Endometrial microvascular endothelial cells (primary cell): ENCODE data around the gene ZDHHC5. TPM values are rescaled to one million over a fixed set of nuclear protein-coding genes. Genes with fewer than 3 reads are reported as not detected.

Experiments used
- in situ Hi-C: cut with HindIII; loops from 2 replicates; pipeline ENCODE4 v1.10.0; 2017; ENCODE audit warnings: low sequenced_read_pairs, low pct_unique_long_range_greater_than_20kb; ENCODE audit errors: inconsistent ontology term
- total RNA-seq: library from RNA; depleted of rRNA; stranded (reverse); fragments of >200 nt; gene quantifications from one replicate; pipeline ENCODE4 v1.2.3, GENCODE V29; 2015; ENCODE audit errors: inconsistent ontology term

The ZDHHC5 gene, protein sequence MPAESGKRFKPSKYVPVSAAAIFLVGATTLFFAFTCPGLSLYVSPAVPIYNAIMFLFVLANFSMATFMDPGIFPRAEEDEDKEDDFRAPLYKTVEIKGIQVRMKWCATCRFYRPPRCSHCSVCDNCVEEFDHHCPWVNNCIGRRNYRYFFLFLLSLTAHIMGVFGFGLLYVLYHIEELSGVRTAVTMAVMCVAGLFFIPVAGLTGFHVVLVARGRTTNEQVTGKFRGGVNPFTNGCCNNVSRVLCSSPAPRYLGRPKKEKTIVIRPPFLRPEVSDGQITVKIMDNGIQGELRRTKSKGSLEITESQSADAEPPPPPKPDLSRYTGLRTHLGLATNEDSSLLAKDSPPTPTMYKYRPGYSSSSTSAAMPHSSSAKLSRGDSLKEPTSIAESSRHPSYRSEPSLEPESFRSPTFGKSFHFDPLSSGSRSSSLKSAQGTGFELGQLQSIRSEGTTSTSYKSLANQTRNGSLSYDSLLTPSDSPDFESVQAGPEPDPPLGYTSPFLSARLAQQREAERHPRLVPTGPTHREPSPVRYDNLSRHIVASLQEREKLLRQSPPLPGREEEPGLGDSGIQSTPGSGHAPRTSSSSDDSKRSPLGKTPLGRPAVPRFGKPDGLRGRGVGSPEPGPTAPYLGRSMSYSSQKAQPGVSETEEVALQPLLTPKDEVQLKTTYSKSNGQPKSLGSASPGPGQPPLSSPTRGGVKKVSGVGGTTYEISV
- 60.3 TPM for total RNA-seq

DNA sequence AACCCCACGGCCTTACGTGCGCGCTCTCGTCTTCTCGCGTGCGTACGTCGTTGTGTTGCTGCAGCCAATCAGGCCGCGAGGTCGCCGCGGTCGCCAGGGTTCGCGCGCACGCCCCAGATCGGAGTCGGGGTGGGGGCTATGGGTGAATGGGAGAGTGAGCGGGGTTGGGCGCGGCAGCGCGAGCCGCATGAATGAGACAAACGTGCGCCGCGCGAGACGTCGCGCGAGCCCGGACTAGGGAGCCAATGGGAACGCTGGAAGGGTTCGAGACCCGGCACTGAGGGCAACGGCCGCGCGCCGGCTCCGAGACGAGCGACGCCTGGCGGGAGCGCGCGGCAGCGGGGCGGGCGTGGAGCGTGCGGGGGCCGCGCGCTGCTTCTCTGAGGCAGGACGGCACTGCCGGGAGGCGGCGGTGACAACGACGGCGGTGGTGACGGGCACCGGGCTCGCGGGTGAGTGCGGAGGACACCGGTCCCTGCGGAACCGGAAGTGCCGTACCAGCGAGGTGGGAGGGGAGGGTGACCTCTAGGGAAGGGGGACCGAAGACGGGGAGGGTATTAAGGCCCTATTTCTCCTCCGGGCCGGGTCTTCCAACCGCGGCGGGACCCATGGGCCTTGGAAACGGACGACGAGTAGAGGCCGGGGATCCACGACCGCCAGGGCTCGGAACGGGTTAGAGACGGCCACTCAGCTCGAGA lies at the start of gene ZDHHC5:
ZDHHC5 (plus strand) TSS at position 379 of the 698 bp plus-strand sequence. CDS start 4,977 bp downstream, outside the sequence.
- in situ Hi-C loops = loop anchor here (5.0 kb wide), 1 partner anchor 34 kb away; no protein-coding TSS in a partner anchor

DNA sequence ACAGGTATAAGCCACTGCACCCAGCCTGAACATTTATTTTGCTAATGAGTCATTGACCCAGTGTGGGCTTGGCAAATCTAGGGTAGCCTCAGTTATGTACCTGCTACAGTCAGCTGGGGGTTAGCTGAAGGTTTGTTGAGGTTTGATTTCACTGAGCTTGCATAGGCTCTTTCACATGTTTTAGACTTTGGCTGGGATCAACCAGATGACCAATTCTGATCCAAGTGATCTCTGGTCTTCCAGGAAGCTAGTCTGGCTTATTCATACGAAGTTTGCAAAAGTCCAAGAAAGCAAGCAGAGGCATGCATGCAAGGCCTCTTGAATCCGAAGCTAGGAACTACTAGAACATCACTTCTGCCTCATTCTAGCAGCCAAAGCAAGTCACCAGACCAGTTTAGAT lies 49.5 kb upstream of the ZDHHC5 start:
- in situ Hi-C loops = no loop called here

DNA sequence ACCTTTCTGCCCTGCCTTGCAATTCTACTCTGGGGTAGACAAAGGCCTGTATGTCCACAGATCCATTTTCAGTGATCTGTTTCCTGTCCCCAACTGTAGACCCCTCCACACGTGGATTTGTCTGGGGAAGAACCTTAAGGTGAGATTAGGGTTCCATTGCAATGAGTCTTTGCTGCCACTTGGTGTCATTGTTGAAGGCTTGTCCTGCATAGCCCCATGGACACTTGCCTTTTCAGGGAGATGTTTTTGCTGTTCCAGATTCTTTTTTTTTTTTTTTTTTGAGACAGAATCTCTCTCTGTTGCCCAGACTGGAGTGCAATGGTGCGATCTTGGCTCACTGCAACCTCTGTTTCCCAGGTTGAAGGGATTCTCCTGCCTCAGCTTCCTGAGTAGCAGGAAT lies 48.6 kb upstream of the ZDHHC5 start:
- in situ Hi-C loops = no loop called here

DNA sequence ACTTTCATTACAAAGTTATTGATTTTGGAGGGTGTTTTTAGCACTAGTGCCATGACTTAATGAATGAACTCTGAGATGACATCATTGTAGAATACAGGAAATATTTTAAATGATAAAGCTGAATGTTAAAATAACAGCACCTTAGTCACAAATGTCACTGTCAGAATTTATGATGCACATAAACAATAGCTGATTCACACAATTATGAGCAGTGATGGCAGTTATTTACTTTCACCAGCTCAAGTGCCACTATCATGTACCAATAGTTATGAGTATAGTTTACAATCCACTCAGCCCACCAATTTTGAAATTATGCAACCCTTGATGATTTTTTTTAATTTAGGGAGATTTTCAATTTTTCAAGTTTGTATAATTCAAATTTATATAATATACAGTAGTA lies 47.4 kb upstream of the ZDHHC5 start:
- in situ Hi-C loops = no loop called here

DNA sequence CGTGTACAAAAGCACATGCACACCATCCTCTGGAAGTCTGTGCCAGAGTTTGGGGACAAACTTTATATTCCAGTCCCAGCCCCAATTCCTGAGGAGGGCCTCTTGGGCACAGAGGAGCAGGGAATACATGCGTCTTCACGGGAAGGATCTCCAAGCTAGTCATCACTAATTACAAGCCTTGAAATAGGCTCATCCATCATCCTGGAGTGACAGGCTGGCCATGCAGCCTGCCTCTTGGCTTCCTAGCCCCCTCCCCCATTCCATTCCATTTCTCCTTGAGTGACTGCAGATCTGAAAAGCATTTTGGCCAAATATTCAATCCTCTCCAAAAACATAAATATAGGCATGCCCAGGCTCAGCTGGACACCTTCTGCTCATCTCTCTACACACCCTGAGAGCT lies 45.7 kb upstream of the ZDHHC5 start:
- in situ Hi-C loops = no loop called here

DNA sequence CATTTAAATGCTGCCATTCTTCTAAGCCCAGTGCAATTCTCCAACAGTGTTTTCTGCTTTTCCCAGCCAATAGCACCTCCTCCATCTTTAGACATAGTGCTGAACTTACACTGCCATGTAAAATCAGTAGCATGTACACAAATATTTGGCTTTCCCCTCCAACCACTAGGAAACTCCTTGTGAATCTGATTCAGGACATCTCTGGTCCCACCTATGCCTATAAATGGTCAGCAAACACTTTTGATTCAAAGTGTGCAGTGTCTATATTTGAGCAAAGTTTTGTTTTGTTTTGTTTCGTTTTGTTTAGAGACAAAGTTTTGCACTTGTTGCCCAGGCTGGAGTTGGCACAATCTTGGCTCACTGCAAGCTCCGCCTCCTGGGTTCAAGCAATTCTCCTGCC lies 43.0 kb upstream of the ZDHHC5 start:
- in situ Hi-C loops = no loop called here

DNA sequence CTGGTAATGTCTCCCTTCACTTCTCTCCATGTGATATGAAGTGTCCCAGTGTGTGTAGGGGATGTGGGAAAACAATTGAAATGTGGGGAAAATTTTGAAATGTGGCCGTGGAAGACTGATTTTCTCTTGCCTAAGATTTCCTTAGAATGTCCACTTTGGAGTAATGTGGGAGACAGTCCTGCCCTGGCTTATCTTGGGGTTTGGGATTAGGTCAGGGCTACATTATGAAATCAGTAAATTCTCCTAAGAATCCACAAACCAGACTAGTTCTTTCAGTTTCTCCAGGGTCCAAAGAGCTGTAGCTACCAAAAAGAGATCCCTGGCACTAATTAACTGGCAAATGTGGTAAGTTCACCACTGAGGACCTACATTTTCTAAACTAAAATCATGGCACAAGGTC lies 41.0 kb upstream of the ZDHHC5 start:
- in situ Hi-C loops = no loop called here

DNA sequence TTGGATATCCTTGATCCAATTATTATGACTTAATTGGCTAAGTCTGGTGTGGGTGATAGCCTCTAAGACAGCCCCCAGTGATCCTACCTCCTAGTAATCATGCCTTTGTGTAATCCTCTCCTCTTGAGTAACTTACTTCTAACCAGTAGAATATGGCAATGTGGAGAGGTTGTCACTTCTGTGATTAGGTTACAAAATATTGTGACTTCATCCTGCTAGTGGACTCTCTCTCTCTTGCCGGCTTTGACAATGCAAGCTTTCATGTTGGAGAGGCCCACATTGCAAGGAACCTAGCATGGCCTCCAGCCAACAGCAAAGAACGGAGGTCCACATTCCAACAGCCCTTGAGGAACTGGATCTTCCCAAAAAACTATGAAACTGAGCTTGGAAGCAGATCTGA lies 37.7 kb upstream of the ZDHHC5 start:
- in situ Hi-C loops = no loop called here

DNA sequence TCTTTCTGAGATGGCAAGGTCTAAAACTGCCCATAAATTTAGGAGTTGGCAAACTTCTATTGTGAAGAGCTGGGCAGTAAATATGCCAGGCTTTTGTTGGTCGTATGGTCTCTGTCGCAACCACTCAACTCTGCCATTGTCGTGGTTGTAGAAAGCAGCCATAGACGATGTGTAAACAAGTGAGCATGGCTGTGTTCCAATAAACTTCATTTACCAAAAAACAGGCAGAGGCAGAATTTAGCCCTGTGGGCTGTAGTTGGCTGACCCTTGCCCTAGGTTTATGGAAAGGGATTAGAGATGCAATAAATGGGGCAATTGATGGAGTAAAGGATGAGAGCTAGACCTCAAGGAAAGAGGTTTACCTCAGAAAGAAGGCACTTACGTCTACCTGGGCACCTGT lies 35.8 kb upstream of the ZDHHC5 start:
- in situ Hi-C loops = no loop called here

DNA sequence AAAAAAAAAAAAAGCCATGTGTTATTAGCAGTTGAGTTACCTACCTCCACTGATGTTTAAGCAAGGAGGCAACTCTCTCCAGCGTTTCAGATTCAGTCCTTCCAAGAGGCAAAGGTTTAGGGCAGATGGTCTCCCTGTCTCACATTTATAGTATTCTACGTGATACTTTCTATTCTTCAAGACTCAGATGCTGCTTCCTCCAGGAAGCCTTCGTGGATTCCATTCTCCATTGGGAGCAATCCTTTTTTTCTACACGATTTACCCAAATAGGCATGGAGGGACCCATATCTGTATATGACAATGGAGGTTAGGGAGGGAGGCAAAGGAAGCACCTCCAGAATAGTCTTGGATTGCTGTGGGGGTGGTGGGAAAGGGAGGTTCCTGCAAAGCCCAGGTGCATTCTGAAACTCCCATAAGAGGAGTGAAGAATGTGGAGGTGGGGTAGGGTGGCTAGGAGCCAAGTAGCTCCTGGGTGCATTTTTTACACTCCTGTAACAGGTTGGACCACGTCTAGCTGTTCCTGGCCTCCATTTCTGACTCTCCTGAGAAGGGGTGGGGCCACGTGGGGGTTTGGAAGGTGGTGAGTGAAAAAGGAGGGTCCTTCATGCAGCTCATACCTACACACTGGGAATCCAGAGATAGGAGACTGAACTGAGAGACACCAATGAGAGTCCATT lies 34.4 kb upstream of the ZDHHC5 start:
- in situ Hi-C loops = no loop called here

DNA sequence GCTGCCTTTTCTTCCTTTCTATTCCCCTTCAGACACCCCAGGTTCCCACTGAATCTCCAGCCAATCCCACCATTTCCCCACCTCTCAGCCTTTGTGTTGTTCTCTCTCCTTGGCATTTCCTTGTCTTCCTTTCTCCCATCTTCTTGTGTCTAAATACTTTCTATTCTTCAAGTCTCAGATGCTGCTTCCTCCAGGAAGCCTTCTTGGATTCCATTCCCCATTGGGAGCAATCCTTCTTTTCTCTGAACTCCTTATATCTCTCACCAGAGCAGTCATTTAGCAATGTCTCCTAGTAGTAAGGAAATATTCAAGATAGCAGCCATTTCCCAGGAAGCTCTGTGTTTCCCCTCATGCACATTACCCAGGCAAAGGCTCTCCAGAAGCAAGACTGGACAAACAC lies 33.6 kb upstream of the ZDHHC5 start:
- in situ Hi-C loops = no loop called here

DNA sequence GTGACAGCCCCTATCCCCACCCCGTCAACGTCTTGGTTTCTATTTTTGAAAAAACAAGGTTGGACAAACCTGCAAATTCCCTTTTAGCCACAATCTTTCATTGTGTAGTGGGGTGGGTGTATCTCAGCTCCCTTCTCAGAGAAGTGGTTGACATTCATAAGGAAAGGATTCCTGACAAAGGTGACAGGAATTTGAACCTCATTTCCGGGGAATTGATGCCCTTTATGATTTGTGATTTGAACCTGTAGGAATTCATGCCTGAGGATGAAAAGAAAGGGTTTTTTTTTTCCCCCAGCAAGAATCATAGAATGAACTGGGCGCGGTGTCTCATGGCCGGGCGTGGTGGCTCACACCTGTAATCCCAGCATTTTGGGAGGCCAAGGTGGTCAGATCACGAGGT lies 32.7 kb upstream of the ZDHHC5 start:
- in situ Hi-C loops = no loop called here

DNA sequence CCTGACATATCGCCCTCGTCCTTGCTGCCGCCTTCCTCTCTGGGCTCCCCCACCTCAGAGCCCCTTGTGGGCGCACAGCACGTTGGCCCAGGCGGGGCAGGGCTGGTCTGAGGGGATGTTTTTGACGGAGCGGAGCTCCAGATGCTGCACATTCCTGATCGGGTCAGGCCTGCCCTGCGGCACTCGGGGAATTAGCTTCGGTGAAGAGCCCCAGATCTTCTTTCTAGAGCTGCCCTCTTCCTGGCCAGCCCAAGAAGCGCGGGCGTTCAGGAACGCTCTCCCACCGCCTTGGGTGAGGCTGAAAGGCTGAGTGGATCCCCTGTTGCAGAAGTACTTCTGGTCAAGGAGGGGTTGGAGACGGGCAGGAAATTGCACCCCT lies 30.3 kb upstream of the ZDHHC5 start:
- in situ Hi-C loops = no loop called here

DNA sequence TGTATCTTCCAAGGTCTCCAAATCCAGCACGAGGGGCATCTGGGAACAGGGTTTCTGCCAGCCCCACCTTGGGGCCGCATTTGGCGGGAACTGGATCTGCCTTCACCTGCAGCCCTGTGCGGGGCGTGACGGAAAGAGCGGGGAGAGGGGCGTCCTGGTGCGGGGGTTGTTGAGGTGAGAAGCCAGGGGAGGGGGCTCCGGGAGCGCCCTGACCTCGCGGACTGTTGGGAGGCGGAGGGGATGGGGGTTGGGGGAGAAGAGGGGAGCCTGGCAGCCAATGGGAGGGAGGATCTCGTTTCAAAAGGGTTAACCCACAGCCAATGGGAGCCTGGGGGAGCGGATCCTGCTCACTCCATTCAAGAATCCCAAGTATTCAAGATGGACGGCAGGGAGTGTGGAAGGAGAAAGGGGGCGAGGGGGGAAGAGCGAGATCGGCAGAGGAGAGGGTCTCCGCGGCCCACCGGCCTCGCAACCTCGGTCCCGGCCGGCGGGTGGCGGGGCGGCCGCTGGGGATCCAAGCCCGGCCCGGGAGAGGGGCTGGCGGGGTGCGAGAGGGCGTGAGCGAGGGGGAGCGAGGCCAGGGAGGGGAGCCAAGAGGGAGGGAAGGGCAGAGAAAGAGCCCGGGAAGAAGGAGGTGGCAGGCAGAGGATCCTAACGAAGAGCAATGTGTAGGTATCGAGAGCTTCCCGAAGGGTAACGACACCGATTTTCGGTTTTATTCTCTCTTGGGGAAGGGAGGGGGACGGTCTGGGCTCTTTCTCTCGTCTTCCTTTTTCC lies 29.7 kb upstream of the ZDHHC5 start:
- in situ Hi-C loops = no loop called here

DNA sequence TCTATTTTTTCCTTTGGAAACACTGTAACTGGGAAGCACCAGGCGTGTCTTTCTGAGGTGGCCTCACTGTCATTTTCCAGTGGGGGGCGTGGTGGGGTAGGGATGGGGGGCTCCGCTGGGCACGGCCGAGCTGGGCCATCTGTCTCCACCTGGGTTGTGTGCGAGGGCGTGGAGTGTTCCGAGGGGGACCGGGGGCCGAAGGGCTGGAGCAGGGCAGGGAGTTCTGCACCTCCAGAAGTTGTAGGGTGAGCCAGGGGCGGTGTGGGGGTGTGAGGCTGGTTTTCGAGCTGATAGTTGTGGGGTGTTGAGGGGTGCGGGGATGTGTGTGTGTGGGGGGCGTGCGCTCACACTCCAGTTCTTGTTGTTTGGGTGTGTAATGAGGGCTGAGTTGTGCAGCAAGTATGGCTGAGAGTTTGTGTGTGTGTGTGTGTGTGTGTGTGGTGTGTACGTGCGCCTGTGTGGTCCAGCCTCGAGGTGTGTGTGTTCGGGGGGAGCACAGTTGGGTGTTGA lies 29.0 kb upstream of the ZDHHC5 start:
- in situ Hi-C loops = no loop called here

DNA sequence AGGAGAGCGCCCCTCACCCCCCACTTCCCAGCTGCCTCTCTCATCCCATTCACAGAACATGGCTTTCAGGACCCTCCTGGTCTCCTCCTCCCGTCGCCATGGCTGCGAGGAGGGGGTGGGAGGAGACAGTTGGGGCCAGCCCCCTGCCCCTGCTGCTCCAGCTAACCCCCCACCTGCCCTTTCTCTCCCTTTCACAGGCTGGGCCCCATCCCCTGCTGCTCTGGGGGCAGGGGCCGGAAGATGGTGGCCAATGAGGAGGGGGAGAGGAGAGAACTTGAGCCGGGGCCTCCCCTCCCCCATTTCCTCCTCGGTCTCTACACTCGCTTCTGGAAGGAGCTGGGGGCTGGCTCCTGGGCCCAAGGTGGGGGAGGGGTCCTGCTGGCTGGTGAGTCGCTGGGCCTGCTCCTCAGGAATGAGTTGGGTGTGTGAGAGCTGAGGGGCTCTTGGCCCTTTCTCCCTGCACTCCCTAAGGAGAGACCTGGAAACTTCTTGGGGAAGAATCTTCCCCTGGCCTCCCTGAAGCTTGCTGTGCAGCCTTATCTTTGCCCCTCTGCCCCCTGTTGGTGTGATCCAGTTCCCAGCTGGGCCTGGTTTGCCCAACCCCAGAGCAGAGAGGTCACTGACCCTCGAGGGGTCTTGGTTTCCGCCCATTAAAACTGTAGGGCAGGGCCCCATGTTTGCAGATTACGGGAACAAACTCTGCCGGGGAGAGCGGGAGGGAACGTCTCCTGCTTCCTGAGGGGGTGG lies 28.4 kb upstream of the ZDHHC5 start:
- in situ Hi-C loops = no loop called here

DNA sequence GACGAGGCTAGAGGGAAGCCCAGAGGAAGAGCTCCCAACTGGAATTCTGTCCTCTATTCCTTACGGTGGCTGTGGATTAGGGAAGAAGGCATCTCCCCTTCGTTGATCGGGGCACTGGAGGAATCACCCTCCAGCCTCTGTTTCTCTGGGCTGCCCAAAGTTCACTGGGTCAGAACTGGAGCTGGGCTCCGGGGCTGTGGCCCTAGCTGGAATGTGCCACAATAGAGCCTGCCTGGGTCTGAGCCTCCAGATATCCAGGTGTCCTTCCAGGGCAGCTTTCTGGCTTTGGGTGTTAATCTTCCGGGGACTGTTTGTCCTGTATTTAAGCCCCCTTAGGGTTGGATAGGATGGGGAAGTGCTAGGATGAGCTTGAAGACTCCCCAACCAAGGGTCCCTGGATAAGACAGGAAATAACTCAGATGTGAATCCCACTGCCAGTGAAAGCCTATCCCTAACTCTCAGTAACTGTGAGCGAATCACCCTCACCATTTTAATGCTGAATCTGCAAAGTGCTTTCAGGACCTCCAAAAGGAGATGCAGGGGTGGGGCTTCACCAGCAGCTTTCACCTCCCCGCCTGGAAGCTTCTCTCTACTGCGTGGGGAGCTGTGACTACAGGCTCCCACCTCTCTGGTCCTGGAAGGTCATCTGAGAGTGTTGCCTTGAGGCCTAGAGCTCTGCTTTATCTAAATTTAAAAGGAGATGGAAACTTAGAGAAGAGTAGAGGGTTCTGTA lies 27.7 kb upstream of the ZDHHC5 start:
- in situ Hi-C loops = no loop called here
